Neural cell (in vitro differentiated cells): Measurements from ENCODE around the gene SNTB2. TPM values are rescaled to one million over a fixed set of nuclear protein-coding genes. Genes with fewer than 3 reads are reported as not detected.

Source experiments
- H2AFZ ChIP-seq: fragments of 200-600, 300-800 bp; sonication (generic), shearing (Covaris generic); 2 replicates; pipeline ENCODE4 v1.6.0; 2014; ENCODE audit warnings: low read depth, mild to moderate bottlenecking, antibody characterized with exemption, low read length, moderate library complexity
- H3F3A ChIP-seq: fragments of 200-600 bp; shearing (Covaris generic); 2 replicates; pipeline ENCODE4 v1.6.1; 2016; ENCODE audit warnings: mild to moderate bottlenecking, moderate library complexity, mixed read lengths, antibody characterized with exemption, low read length; ENCODE audit not compliant: insufficient read depth, poor library complexity, severe bottlenecking
- H3K27ac ChIP-seq: fragments of 200-600, 300-800 bp; sonication (generic), shearing (Covaris generic); 2 replicates; pipeline ENCODE4 v1.5.1; 2014; ENCODE audit warnings: mild to moderate bottlenecking, low read length, moderate library complexity
- H3K27me3 ChIP-seq: fragments of 300-800, 200-600 bp; sonication (generic), shearing (Covaris generic); 2 replicates; pipeline ENCODE4 v1.6.0; 2014; ENCODE audit warnings: mild to moderate bottlenecking, low read depth, low read length, moderate library complexity; ENCODE audit not compliant: insufficient read depth
- H3K36me3 ChIP-seq: fragments of 300-800, 200-600 bp; sonication (generic), shearing (Covaris generic); 2 replicates; pipeline ENCODE4 v1.5.1; 2014; ENCODE audit warnings: mild to moderate bottlenecking, antibody characterized with exemption, low read length, moderate library complexity; ENCODE audit not compliant: insufficient read depth
- H3K4me2 ChIP-seq: fragments of 300-800, 200-600 bp; sonication (generic), shearing (Covaris generic); 2 replicates; pipeline ENCODE4 v1.6.0; 2014; ENCODE audit warnings: mild to moderate bottlenecking, low read length
- H3K4me3 ChIP-seq: fragments of 300-800, 200-600 bp; sonication (generic), shearing (Covaris generic); 2 replicates; pipeline ENCODE4 v1.5.1; 2014; ENCODE audit warnings: mild to moderate bottlenecking, low read length, moderate library complexity
- H3K79me2 ChIP-seq: fragments of 200-600 bp; shearing (Covaris generic); replicated peaks from 2 replicates; pipeline ENCODE4 v1.6.0; 2014; ENCODE audit warnings: mild to moderate bottlenecking, low read length, moderate library complexity; ENCODE audit not compliant: insufficient read depth
- H3K9ac ChIP-seq: fragments of 300-800, 200-600 bp; sonication (generic), shearing (Covaris generic); 2 replicates; pipeline ENCODE4 v1.6.1; 2016; ENCODE audit warnings: mild to moderate bottlenecking, low read length, mixed read lengths
- H3K9me2 ChIP-seq: fragments of 200-600 bp; shearing (Covaris generic); 2 replicates; pipeline ENCODE4 v1.6.1; 2016; ENCODE audit warnings: mild to moderate bottlenecking, low read length, mixed read lengths; ENCODE audit not compliant: insufficient read depth
- H3K9me3 ChIP-seq: fragments of 200-600, 300-800 bp; sonication (generic), shearing (Covaris generic); 2 replicates; pipeline ENCODE4 v1.6.1; 2016; ENCODE audit warnings: mild to moderate bottlenecking, mixed run types, low read length, moderate library complexity, mixed read lengths
- H4K20me1 ChIP-seq: fragments of 200-600 bp; shearing (Covaris generic); 2 replicates; pipeline ENCODE4 v1.6.1; 2016; ENCODE audit warnings: mild to moderate bottlenecking, mixed run types; ENCODE audit not compliant: insufficient read depth
- EP300 ChIP-seq: fragments of 450-650 bp; conservative IDR thresholded peaks from 2 replicates; pipeline ENCODE4 v1.6.1; 2014; ENCODE audit warnings: antibody characterized with exemption, mild to moderate bottlenecking, moderate library complexity; ENCODE audit not compliant: poor library complexity, severe bottlenecking
- EZH2 ChIP-seq: fragments of 200-600, 300-800 bp; shearing (Covaris generic), sonication (generic); IDR thresholded peaks from 2 replicates; pipeline ENCODE4 v1.6.1; 2014; ENCODE audit warnings: antibody characterized with exemption, low read length, borderline replicate concordance, mild to moderate bottlenecking; ENCODE audit not compliant: insufficient read depth, poor library complexity, severe bottlenecking
- MXI1 ChIP-seq: fragments of 450-650 bp; conservative IDR thresholded peaks from 2 replicates; pipeline ENCODE4 v1.6.1; 2014; ENCODE audit warnings: antibody characterized with exemption, mild to moderate bottlenecking; ENCODE audit not compliant: poor library complexity, severe bottlenecking
- POLR2AphosphoS5 ChIP-seq: IDR thresholded peaks from 2 replicates; pipeline ENCODE4 v1.6.1; 2012
- RAD21 ChIP-seq: fragments of 450-650 bp; conservative IDR thresholded peaks from 2 replicates; pipeline ENCODE4 v1.6.1; 2014; ENCODE audit warnings: antibody characterized with exemption, mild to moderate bottlenecking, moderate library complexity
- SMC3 ChIP-seq: fragments of 450-650 bp; conservative IDR thresholded peaks from 2 replicates; pipeline ENCODE4 v1.6.1; 2014; ENCODE audit warnings: antibody characterized with exemption, mild to moderate bottlenecking, moderate library complexity; ENCODE audit not compliant: poor library complexity
- TAF1 ChIP-seq: IDR thresholded peaks from 2 replicates; pipeline ENCODE4 v1.6.1; 2012; ENCODE audit warnings: low read depth
- polyA plus RNA-seq: library from polyadenylated mRNA; depleted of rRNA; stranded (reverse); fragments of >200 nt; gene quantifications from 2 replicates; pipeline ENCODE4 v1.2.3, GENCODE V29; 2014
- TF ChIP-seq, protein P1 (sequence below): IDR thresholded peaks from 2 replicates; pipeline ENCODE4 v1.6.1; 2012; ENCODE audit warnings: borderline replicate concordance
- TF ChIP-seq, protein P2 (sequence below): fragments of 450-650 bp; IDR thresholded peaks from 2 replicates; pipeline ENCODE4 v1.5.1; 2014; ENCODE audit warnings: antibody characterized with exemption, mild to moderate bottlenecking, moderate library complexity; ENCODE audit not compliant: poor library complexity, severe bottlenecking

The SNTB2 gene
- polyA plus RNA-seq, 1 donor from 2014 or later: 7.0 TPM

DNA sequence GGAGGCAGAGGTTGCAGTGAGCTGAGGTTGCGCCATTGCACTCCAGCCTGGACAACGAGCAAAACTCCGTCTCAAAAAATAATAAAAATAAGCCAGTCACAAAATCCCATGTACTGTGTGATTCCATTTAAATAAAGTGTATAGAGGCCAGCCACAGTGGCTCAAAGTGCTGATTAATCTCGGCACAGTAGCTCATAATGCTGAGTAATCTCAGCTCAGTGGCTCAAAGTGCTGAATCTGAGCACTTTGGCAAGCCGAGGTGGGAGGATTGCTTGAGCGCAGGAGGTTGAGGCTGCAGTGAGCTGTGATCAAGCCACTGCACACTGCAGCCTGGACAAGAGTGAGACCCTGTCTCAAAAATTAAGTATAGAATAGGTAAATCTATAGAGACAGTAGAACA, 159.7 kb downstream of the SNTB2 start:
- H3K4me2 ChIP-seq: no peak overlapping the region
- no peaks in the 10 kb centered on the region for H3K27me3 ChIP-seq
- no peaks in the 10 kb centered on the region for H3F3A ChIP-seq
- H3K27ac ChIP-seq: no peak overlapping the region
- H2AFZ ChIP-seq: no peak overlapping the region
- H3K79me2 ChIP-seq: no peaks in the 10 kb centered on the region
- H3K4me3 ChIP-seq: no peak overlapping the region
- H3K9ac ChIP-seq: no peak overlapping the region
- H4K20me1 ChIP-seq: no peaks in the 10 kb centered on the region
- H3K36me3 ChIP-seq: no peaks in the 10 kb centered on the region
- TF ChIP-seq, protein P1, sequence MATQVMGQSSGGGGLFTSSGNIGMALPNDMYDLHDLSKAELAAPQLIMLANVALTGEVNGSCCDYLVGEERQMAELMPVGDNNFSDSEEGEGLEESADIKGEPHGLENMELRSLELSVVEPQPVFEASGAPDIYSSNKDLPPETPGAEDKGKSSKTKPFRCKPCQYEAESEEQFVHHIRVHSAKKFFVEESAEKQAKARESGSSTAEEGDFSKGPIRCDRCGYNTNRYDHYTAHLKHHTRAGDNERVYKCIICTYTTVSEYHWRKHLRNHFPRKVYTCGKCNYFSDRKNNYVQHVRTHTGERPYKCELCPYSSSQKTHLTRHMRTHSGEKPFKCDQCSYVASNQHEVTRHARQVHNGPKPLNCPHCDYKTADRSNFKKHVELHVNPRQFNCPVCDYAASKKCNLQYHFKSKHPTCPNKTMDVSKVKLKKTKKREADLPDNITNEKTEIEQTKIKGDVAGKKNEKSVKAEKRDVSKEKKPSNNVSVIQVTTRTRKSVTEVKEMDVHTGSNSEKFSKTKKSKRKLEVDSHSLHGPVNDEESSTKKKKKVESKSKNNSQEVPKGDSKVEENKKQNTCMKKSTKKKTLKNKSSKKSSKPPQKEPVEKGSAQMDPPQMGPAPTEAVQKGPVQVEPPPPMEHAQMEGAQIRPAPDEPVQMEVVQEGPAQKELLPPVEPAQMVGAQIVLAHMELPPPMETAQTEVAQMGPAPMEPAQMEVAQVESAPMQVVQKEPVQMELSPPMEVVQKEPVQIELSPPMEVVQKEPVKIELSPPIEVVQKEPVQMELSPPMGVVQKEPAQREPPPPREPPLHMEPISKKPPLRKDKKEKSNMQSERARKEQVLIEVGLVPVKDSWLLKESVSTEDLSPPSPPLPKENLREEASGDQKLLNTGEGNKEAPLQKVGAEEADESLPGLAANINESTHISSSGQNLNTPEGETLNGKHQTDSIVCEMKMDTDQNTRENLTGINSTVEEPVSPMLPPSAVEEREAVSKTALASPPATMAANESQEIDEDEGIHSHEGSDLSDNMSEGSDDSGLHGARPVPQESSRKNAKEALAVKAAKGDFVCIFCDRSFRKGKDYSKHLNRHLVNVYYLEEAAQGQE: no peak
- TF ChIP-seq RAD21 (no peak), EZH2 (no peak), SMC3 (no peak), MXI1 (no peak), POLR2AphosphoS5 (no peak), TAF1 (no peak), EP300 (no peak)
- TF ChIP-seq, protein P2, sequence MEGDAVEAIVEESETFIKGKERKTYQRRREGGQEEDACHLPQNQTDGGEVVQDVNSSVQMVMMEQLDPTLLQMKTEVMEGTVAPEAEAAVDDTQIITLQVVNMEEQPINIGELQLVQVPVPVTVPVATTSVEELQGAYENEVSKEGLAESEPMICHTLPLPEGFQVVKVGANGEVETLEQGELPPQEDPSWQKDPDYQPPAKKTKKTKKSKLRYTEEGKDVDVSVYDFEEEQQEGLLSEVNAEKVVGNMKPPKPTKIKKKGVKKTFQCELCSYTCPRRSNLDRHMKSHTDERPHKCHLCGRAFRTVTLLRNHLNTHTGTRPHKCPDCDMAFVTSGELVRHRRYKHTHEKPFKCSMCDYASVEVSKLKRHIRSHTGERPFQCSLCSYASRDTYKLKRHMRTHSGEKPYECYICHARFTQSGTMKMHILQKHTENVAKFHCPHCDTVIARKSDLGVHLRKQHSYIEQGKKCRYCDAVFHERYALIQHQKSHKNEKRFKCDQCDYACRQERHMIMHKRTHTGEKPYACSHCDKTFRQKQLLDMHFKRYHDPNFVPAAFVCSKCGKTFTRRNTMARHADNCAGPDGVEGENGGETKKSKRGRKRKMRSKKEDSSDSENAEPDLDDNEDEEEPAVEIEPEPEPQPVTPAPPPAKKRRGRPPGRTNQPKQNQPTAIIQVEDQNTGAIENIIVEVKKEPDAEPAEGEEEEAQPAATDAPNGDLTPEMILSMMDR: no peak
- no peaks in the 10 kb centered on the region for H3K9me3 ChIP-seq
- H3K9me2 ChIP-seq: no peaks in the 10 kb centered on the region

DNA sequence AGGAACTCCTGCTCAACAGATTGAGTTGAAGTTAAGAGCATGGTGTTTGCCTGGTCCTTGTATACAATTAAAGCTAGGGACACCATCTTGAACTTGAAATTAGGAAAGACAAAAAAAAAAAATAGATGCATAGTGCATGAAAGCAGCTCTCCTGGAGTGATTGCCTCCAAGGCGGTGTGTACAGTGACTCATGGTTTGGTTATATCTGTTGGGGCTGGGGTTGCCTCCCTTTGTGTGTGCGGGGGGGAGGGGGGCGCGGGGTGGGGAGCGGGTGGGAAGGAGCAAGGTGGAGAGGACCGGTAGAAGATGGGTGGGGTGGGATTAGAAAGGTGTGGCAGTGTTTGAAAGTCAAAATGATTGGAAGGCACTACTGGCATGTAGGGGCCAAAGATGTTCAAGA, 161.3 kb downstream of the SNTB2 start:
- H3K27ac ChIP-seq: no peak overlapping the region
- H3K9me2 ChIP-seq: no peaks in the 10 kb centered on the region
- no peaks in the 10 kb centered on the region for H3K9me3 ChIP-seq
- no peaks in the 10 kb centered on the region for H3K79me2 ChIP-seq
- H2AFZ ChIP-seq: no peak overlapping the region
- no peaks in the 10 kb centered on the region for H3K36me3 ChIP-seq
- H3F3A ChIP-seq: no peaks in the 10 kb centered on the region
- no peak overlapping the region for H3K4me2 ChIP-seq
- no peaks in the 10 kb centered on the region for H3K27me3 ChIP-seq
- TF ChIP-seq, protein P1: no peak
- TF ChIP-seq SMC3 (no peak), MXI1 (no peak), EP300 (no peak), TAF1 (no peak), RAD21 (no peak), POLR2AphosphoS5 (no peak), EZH2 (no peak)
- TF ChIP-seq, protein P2: no peak
- H4K20me1 ChIP-seq: no peaks in the 10 kb centered on the region
- no peak overlapping the region for H3K9ac ChIP-seq
- no peak overlapping the region for H3K4me3 ChIP-seq
